ENCODE data around the gene CWH43. TPM values are rescaled to one million over a fixed set of nuclear protein-coding genes. Genes with fewer than 3 reads are reported as not detected.

The CWH43 gene
- total and polyA plus RNA-seq, 10 of the 15 experiments (the other 5 are each of a cell fraction or from before 2014, with no cell fraction given): not detected

- no peak for TF ChIP-seq TBL1XR1 (IDR thresholded peaks at IDR 0.05; ENCODE audit: low read depth, low read length)
- CTCF ChIA-PET: no interaction called here
- no peak overlapping the region for H3K4me2 ChIP-seq (ENCODE audit: control insufficient read depth, insufficient read depth)
- FAIRE-seq: no peak
- POLR2A ChIA-PET: no interaction called here
- RAD21 ChIA-PET (ENCODE audit: unreplicated experiment): no interaction called here
- in situ Hi-C loops (cut with MboI): no loop called here
- DNase-seq (ENCODE audit: low read depth, low spot score): no peak
- ATAC-seq: no peak
- no peaks in the 10 kb centered on the region for H3K4me1 ChIP-seq (ENCODE audit: control insufficient read depth, insufficient read depth, low read length)
- SMC1A ChIA-PET (ENCODE audit: uncharacterized antibody, unreplicated experiment): no interaction called here
- no peaks in the 10 kb centered on the region for H3K9me3 ChIP-seq (replicated peaks; ENCODE audit: control insufficient read depth, insufficient read depth, low read length)
- no peak overlapping the region for H3K27ac ChIP-seq (ENCODE audit: control insufficient read depth, insufficient read depth)
- no peak overlapping the region for H3K9ac ChIP-seq (ENCODE audit: control insufficient read depth, insufficient read depth, low read length)
- intact Hi-C loops (cut with micrococcal nuclease; ENCODE audit: unreplicated experiment): no loop called here
- BruUV-seq (replicated peaks): no TSS peak
- 6% methylated on average over 3 of the region's 3 CpGs for whole genome bisulfite sequencing (ENCODE audit: insufficient coverage, insufficient replicate concordance, low lambda C conversion rate, missing lambda C conversion rate)
- H3K4me3 ChIP-seq: no peak overlapping the region
- no peaks in the 10 kb centered on the region for H3K27me3 ChIP-seq (replicated peaks in 1 of 2; ENCODE audit: control insufficient read depth in 2 of 2, insufficient read depth in 2 of 2, low read length in 1 of 2)
- H3K36me3 ChIP-seq (ENCODE audit: control insufficient read depth in 2 of 2, insufficient read depth in 2 of 2, low read length in 1 of 2): no peaks in the 10 kb centered on the region
- no peaks in the 10 kb centered on the region for H3K79me2 ChIP-seq (ENCODE audit: control insufficient read depth, insufficient read depth, low read length)
- H2AFZ ChIP-seq (ENCODE audit: control insufficient read depth, low read depth, low read length): no peak overlapping the region
- H4K20me1 ChIP-seq (ENCODE audit: control insufficient read depth, insufficient read depth): no peaks in the 10 kb centered on the region
These were observed 50.5 kb downstream of the CWH43 start for GRCh38 chr4:49036528-49036927.

- Histone ChIP-seq H3K4me2 (ENCODE audit: control insufficient read depth, insufficient read depth) (no peak overlapping the region), H3K4me1 (ENCODE audit: control insufficient read depth, insufficient read depth, low read length) (no peaks in the 10 kb centered on the region), H4K20me1 (ENCODE audit: control insufficient read depth, insufficient read depth) (no peaks in the 10 kb centered on the region), H3K36me3 (ENCODE audit: control insufficient read depth in 2 of 2, insufficient read depth in 2 of 2, low read length in 1 of 2) (no peaks in the 10 kb centered on the region), H3K9ac (ENCODE audit: control insufficient read depth, insufficient read depth, low read length) (no peak overlapping the region), H2AFZ (ENCODE audit: control insufficient read depth, low read depth, low read length) (no peak overlapping the region), H3K79me2 (ENCODE audit: control insufficient read depth, insufficient read depth, low read length) (no peaks in the 10 kb centered on the region), H3K27me3 (replicated peaks in 1 of 2; ENCODE audit: control insufficient read depth in 2 of 2, insufficient read depth in 2 of 2, low read length in 1 of 2) (no peaks in the 10 kb centered on the region), H3K27ac (ENCODE audit: control insufficient read depth, insufficient read depth) (no peak overlapping the region), H3K4me3 (no peak overlapping the region), H3K9me3 (replicated peaks; ENCODE audit: control insufficient read depth, insufficient read depth, low read length) (no peaks in the 10 kb centered on the region)
- in situ Hi-C loops (cut with MboI): no loop called here
- POLR2A ChIA-PET: no interaction called here
- RAD21 ChIA-PET (ENCODE audit: unreplicated experiment): no interaction called here
- CTCF ChIA-PET: interaction anchor here (0.6 kb wide), 1 partner anchor 15 kb away, joined by 3 read pairs; no protein-coding TSS in a partner anchor
- DNase-seq (ENCODE audit: low read depth, low spot score): no peak
- intact Hi-C loops (cut with micrococcal nuclease; ENCODE audit: unreplicated experiment): no loop called here
- WGBS (ENCODE audit: insufficient coverage, insufficient replicate concordance, low lambda C conversion rate, missing lambda C conversion rate): 40% methylated on average over 3 of the region's 3 CpGs
- TF ChIP-seq MYC (IDR thresholded peaks at IDR 0.05; ENCODE audit: insufficient read depth, insufficient read length, insufficient replicate concordance, low read length, severe bottlenecking): no peak
- TF ChIP-seq MEF2B (IDR thresholded peaks at IDR 0.05; ENCODE audit: partially characterized antibody, poor library complexity, severe bottlenecking): no peak
- TF ChIP-seq PML (IDR thresholded peaks at IDR 0.05; ENCODE audit: low read length): no peak
- no peak for TF ChIP-seq KDM1A (IDR thresholded peaks at IDR 0.05; ENCODE audit: borderline replicate concordance)
- TF ChIP-seq NR2F1 (conservative IDR thresholded peaks at IDR 0.05): no peak
- TF ChIP-seq ESRRA (IDR thresholded peaks at IDR 0.05; ENCODE audit: low read length): no peak
- no peak for TF ChIP-seq ZBTB33 (IDR thresholded peaks at IDR 0.05)
- TF ChIP-seq, protein P1, sequence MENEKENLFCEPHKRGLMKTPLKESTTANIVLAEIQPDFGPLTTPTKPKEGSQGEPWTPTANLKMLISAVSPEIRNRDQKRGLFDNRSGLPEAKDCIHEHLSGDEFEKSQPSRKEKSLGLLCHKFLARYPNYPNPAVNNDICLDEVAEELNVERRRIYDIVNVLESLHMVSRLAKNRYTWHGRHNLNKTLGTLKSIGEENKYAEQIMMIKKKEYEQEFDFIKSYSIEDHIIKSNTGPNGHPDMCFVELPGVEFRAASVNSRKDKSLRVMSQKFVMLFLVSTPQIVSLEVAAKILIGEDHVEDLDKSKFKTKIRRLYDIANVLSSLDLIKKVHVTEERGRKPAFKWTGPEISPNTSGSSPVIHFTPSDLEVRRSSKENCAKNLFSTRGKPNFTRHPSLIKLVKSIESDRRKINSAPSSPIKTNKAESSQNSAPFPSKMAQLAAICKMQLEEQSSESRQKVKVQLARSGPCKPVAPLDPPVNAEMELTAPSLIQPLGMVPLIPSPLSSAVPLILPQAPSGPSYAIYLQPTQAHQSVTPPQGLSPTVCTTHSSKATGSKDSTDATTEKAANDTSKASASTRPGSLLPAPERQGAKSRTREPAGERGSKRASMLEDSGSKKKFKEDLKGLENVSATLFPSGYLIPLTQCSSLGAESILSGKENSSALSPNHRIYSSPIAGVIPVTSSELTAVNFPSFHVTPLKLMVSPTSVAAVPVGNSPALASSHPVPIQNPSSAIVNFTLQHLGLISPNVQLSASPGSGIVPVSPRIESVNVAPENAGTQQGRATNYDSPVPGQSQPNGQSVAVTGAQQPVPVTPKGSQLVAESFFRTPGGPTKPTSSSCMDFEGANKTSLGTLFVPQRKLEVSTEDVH (IDR thresholded peaks at IDR 0.05; ENCODE audit: low read depth, partially characterized antibody): no peak
- ATAC-seq: no peak
- SMC1A ChIA-PET (ENCODE audit: uncharacterized antibody, unreplicated experiment): no interaction called here
- FAIRE-seq: no peak
- BruUV-seq (replicated peaks): no TSS peak
These were observed 58.2 kb downstream of the CWH43 start for GRCh38 chr4:49044270-49044669.

Data from GM12878 (cell line).